Activated CD4-positive, CD25-positive, alpha-beta regulatory T cell treated with anti-CD3 and anti-CD28 coated beads, Interleukin-2, amount 50 U/mL, for 16 hours (primary cell): ENCODE data around the gene RPS19.

Experiments used
- DNase-seq: peaks from one replicate; pipeline ENCODE4 v3.0.0-alpha.2; 2020; ENCODE audit warnings: low read depth, low spot score

Gene RPS19

GRCh38 chr19:41879080-41879479 is 19.0 kb downstream of the RPS19 start:
- DNase-seq, result no peak

- DNase-seq, result no peak
Observed at GRCh38 chr19:41879670-41880328, 19.7 kb downstream of the RPS19 start.

DNA sequence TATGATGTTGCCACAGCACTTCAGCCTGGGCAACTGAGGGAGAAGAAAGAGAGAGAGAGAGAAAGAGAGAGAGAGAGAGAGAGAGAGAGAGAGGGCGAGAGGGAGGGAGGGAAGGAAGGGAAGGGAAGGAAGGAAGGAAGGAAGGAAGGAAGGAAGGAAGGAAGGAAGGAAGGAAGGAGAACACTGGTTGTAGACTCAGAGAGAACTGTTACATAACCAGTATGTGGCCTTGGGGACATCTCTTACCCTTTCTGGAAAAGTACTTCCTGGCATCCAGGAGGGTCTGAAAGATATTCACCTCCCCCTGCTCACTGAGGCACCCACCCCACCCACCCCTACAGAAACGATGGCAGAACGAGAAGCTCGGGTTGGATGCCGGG is 20.3 kb downstream of the RPS19 start:
- no peak for DNase-seq

GRCh38 chr19:41882568-41883462 is 22.8 kb downstream of the RPS19 start, which contains the start of gene ARHGEF1:
Gene ARHGEF1 (plus strand): TSS chr19:41883184. CDS start chr19:41888083, 4,899 bp downstream.
- peak; percentile 27 for DNase-seq

GRCh38 chr19:41883463-41883820 is 23.4 kb downstream of the RPS19 start:
- DNase-seq, result no peak

DNA sequence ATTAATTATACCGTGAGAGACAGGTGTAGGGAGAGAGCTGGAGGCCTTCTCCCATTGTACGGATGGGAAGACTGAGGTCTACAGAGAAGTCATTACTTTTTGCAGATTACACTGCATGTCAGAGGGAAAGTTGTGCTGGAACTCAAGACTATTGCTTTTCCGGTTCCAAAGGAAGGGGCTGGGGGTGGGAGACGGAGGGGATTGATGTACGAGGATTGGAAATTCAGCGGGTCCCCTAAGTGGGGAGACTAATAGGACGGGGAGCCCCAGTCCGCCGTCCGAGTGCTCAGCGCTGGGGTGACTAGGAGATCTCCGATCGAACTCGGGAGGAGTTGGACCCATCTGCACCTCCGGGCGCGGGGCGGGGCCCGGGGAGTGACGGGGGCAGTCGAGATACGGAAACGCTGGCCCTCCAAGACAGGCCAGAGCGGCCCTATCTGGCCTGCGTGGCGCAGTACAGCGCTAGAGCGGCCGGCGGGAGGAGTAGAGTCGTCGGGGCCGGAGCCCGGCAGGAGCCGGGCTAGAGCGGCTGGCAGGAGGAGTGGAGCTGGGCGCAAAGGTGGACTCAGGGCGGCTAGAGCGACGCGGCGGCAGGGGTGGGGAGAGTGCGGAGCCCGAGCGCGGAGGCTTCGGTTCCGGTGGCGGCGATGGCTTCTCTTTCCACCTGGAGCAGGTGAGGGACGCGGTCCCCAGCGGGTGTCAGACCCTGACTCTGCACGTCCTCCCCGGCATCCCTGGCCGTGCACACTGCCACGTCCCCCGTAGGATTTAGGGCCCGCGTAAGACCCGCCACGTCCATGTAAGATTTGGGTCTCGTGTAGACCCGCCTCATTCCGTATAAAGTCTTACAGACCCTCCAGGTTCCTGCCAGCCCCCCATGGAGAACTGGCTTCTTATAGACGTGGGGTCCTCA is 24.0 kb downstream of the RPS19 start:
- DNase-seq, result peak; percentile 70

DNA sequence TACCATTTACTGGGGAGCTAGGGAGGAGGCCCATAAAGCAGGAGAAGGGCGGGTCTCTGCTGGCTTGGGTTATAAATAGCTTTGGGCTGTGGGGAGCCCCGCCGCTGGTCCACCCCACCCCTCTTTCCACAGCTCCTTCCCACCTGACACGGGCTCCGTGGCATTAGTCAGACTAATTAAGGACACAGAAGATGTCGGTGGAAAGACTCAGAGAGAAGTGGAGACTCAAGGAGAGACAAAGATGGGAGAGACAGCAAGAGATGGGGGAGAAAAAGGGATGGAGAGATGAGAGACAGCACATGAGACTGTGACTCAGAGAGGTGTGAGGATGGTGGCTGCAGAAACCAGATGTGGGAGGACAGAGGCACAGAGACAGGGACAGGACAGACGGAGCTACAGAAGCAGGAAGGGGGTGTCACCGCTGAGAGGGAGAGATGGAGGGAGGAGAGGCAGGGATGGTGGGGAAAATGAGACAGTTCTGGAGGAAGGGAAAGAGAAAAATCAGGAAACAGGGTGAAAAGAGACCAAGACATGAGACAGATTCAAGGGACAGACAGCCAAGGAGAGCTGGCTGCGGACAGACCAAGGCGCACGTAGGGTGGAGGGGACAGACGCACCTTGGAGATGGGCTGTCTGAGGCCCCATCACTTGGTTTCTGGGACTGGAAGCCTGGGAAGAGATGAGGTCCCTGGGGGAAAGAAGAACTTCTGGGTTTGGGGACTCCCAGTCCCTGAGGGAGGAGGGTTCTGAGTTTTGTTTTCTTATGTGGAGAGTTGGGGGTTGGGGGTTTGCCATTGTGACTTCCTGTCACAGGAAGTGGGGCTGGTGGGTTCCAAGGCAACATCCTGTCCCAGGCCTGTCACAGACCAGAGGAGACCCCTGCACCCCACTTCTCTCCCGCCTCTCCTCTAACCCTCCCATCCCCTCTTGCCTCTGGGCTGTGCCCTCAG is 27.0 kb downstream of the RPS19 start:
- DNase-seq, result peak; percentile 32

DNA sequence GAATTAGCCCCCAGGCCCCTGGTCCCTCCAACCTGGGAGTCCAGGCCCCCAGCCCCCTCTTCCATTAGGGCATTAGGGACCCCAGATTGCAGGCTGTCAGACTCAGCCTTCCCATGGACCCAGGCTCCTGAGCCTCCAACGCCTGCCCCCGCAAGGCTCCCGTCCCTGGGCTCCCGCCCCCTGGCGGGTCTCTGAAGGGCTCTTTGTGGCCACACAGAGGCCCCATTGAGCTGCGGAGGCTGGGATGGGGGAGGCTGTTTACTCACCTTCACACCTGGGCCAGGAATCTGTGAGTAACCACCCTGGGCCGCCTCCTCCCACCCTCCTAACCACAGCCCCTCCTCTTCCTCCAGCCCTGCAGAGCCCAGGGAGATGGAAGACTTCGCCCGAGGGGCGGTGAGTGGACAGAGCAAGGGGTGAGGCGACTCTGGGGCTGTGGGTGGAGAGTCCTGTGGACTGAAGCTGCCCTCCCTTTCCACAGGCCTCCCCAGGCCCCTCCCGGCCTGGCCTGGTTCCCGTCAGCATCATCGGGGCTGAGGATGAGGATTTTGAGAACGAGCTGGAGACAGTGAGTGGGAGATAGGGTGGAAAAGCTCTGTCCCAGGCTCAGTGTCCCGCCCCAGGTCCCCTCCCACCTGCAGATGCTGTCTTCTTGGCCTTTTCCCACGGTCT is 27.8 kb downstream of the RPS19 start:
- DNase-seq, result peak; percentile 66

- no peak for DNase-seq
Observed at GRCh38 chr19:41888926-41889325, 28.9 kb downstream of the RPS19 start.

GRCh38 chr19:41889896-41890295 is 29.8 kb downstream of the RPS19 start:
- no peak for DNase-seq

- no peak for DNase-seq
Observed at GRCh38 chr19:41890936-41891335, 30.9 kb downstream of the RPS19 start.

DNA sequence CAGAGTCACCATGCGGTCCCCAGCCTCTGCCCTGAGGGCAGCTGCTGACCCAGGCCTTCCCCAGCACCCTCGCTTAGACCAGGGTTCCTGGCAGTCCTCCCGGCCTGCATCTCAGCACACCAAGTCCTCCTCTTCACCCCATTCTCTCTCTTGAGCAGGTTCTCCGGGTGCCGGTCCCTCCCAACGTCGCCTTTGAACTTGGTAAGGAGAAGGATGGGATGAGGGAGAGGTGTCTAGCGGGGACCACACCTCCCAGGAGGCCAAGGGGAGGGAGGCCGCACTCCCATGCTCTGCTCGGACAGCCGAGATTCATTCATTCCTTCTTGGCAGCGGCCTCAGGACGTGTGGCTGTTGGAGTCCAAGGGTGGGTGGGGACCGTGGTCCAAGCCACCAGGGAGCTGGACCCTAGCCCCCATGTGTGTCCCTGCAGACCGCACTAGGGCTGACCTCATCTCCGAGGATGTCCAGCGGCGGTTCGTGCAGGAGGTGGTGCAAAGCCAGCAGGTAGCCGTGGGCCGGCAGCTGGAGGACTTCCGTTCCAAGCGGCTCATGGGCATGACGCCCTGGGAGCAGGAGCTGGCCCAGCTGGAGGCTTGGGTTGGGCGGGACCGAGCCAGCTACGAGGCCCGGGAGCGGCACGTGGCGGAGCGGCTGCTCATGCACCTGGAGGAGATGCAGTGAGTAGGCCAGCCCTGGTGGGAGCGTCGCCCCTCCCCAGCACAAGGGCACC is 32.3 kb downstream of the RPS19 start:
- no peak for DNase-seq

DNA sequence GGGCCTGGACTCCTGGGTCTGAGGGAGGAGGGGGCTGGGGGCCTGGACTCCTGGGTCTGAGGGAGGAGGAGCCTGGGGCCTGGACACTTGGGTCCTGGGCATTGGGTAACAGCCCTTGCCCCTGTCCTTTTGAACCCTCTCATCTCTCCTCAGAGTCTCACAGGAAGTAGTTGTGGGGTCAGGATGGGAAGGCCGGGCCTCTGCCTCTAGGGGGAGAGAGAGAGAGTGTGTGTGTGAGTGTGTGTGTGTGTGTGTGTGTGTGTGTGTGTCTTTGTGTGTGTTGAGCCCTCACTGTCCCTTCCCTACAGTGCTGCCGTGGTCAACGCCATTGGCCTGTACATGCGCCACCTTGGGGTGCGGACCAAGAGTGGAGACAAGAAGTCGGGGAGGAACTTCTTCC is 33.8 kb downstream of the RPS19 start:
- DNase-seq, result no peak

DNA sequence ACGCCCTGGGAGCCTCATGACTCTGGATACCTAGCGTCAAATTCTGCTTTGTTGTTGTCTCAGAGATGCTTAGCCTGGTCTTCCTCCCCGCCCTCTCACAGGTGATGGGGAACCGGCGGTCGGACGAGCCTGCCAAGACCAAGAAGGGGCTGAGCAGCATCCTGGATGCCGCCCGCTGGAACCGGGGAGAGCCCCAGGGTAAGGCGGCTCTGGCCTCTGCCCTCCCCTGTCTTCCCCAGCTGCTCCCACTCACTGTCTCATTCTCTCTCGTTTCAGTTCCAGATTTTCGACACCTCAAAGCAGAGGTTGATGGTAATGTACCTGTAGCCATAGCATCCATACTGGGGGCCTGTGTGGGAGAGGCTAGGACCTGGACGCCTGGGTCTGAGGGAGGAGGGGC is 34.3 kb downstream of the RPS19 start:
- no peak for DNase-seq

DNA sequence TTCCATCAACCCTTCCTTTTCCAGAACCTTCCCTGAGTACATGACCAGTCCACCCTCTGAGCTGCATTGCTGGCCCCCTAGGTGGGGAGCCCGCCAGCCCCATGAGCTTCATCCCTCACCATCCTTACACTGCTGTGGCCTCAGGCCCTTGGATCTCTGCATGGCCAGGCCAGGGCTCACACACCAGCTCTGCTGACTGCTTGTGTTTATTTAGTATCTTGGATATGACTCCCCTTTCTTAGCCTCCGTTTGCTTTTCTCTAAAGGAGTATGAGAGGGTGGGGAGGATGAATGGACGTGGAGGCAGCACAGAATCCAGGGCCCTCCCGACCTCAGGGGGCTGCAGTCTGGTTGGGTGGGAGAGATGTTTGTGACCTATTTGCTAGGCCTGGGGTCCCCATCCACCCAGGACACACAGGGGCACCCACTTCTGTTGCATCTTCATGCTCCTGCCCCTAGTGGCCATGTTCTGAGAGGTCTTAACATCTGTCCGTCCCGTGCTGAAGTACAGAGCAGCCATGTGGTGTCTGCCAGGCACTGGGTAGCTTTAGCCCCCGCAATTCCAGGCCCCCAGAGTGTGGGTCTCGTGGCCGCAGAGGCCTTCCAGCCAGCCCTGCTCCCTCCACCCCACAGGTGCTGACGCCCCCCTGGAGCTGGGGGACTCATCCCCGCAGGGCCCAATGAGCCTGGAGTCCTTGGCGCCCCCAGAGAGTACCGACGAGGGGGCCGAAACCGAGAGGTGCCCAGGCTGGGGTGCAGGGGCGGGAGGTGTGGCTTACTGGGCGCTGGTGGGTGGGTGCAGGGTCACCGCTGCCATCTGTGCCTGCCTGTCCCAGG is 35.9 kb downstream of the RPS19 start:
- no peak for DNase-seq

- no peak for DNase-seq
Observed at GRCh38 chr19:41896581-41896942, 36.5 kb downstream of the RPS19 start.

DNA sequence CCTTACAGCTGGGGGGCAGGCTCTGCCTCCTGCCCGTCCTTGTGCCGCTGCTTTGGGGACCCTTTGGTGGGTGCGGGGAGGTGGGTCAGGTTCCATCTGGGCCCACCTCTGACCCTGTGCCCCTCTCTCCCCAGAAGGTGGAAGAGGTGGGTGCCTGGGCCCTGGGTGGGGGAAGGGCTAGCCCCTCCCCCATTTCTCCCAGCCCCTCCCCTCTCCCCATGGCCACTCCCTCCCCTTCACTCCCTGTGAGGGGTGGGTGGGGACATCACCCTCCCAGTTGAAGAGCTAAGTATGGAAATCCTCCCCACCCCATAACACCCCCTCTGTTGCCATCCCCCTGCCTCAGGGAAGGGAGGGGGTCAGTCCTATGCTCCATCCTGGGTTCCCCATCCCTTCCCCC is 37.1 kb downstream of the RPS19 start:
- DNase-seq, result no peak

GRCh38 chr19:41897820-41898219 is 37.8 kb downstream of the RPS19 start:
- no peak for DNase-seq

DNA sequence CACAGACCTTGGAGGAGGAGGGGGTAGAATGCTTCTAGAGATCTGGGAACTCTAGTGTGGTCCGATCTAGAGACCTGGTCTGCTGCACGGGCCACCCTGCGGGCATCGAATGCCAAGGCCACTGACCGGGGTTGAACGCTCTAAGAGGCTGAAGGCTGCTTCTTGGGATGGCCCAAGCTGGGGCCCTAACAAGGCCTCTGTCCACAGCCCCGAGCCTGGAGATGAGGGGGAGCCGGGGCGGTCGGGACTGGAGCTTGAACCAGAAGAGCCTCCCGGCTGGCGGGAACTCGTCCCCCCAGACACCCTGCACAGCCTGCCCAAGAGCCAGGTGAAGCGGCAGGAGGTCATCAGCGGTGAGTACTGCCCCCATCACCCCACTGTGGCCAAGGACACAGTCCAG is 38.2 kb downstream of the RPS19 start:
- no peak for DNase-seq
